Hypothalamus (tissue), 51 donors: ENCODE results near the gene BICC1.

ENCODE experiments used
- DNase-seq, 51 donors: peaks; one replicate each; lab custom pipeline; 2025; lab: John Stamatoyannopoulos, UW

BICC1 gene, protein sequence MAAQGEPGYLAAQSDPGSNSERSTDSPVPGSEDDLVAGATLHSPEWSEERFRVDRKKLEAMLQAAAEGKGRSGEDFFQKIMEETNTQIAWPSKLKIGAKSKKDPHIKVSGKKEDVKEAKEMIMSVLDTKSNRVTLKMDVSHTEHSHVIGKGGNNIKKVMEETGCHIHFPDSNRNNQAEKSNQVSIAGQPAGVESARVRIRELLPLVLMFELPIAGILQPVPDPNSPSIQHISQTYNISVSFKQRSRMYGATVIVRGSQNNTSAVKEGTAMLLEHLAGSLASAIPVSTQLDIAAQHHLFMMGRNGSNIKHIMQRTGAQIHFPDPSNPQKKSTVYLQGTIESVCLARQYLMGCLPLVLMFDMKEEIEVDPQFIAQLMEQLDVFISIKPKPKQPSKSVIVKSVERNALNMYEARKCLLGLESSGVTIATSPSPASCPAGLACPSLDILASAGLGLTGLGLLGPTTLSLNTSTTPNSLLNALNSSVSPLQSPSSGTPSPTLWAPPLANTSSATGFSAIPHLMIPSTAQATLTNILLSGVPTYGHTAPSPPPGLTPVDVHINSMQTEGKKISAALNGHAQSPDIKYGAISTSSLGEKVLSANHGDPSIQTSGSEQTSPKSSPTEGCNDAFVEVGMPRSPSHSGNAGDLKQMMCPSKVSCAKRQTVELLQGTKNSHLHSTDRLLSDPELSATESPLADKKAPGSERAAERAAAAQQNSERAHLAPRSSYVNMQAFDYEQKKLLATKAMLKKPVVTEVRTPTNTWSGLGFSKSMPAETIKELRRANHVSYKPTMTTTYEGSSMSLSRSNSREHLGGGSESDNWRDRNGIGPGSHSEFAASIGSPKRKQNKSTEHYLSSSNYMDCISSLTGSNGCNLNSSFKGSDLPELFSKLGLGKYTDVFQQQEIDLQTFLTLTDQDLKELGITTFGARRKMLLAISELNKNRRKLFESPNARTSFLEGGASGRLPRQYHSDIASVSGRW

DNA sequence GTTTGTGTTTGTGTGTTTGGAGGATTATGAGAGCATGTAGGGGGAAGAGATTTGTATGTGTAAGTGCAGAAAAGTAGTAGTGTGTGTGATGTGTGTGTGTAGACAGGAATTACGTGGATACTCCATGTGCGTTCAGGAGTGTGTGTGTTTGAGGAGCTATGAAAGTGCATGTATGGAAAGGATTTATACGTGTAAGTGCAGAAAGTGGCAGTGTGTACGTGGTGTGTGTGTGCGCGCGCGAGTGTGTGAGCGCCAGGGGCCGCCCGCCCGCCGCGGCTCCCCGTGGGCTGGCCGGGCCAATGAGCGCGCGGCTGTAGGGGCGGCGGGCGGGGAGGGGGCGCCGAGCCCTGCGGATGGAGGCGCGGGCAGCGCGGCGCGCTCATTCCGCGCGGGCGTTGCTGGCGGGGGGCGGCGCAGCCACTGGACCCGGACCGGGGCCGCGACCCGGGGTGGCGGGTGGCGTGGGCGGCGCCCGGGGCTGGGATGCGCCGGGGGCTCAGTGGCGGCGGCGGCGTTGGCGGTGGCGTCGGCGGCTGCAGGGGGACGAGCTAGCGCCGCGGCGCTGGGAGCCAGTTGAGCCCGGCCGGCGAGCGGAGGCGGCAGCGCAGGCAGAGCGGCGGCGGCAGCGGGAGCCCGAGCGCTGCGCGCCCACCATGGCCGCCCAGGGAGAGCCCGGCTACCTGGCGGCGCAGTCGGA, at the start of gene BICC1:
Gene BICC1 (plus strand): TSS at position 382 of the 697 bp plus-strand sequence. CDS start 272 bp downstream, at position 654.
- peak in 30 of 51 donors; percentile 3 to 67 (median 26) for DNase-seq

DNA sequence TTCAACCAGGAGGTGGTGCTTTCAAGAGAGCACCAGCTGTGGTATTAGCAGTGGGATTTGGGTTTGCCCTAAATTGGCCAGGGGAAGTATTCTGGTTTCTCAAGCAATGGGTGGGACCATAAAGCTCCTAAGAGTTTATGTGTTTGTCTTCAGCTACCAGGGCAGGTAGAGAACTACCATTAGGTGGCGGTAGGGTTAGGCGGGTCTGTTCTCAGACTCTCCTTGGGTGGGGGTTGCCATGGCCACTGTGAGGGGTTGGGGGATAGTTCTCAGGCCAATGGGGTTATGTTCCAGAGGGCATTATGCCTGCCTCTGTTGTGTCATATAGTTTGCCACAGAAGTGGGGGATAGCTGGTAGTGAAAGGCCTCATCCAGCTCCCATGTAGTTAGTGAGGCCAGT, 47.7 kb upstream of the BICC1 start:
- DNase-seq, result no peak

DNA sequence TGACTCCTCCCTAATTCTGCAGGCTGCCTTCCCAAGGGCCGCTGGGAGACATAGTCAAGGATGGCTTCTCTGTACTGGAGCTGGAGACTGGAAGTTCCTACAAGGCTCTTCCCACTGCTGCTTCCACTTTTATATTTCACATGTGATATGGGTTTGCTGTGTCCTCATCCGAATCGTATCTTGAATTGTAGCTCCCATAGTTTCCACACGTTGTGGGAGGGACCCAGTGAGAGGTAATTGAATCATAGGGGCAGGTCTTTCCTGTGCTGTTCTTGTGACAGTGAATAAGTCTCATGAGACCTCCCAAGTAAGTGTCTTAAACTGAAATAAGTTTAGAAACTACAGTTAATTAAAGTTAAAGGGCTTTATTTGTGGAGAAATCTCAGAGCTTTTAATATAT, 47.0 kb upstream of the BICC1 start:
- no peak for DNase-seq

DNA sequence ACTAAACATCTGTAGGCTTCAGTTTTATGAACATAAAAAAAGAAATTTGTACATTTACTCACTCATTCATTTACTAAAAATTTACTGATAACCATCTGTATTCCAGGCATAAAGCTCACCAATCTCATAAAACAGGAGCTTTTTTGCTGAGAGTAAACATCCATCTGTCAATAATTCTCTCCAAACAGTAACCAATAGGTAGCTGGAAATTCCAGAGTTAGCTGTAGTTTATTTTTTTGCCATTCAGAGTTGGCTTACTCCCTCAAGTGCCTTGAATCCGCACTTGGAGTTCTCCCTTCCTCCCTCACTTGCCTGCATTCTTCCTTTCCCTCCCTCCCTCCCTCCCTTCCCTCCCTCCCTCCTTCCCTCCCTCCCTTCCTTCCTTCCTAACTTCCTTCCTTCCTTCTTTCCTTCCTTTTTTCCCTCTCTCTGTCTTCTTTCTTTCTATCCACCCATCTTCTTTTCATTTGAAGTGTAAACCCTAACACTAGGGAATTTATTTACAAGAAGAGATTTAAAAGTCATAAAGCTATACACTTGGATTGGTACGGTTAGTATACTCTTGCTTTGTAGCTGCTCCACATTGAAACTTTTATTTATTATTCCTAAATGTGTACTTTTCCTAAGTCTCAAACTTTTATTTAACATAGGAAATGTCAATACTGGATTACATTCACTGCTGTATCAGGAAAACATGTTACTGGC, 44.6 kb upstream of the BICC1 start:
- DNase-seq, result no peak

DNA sequence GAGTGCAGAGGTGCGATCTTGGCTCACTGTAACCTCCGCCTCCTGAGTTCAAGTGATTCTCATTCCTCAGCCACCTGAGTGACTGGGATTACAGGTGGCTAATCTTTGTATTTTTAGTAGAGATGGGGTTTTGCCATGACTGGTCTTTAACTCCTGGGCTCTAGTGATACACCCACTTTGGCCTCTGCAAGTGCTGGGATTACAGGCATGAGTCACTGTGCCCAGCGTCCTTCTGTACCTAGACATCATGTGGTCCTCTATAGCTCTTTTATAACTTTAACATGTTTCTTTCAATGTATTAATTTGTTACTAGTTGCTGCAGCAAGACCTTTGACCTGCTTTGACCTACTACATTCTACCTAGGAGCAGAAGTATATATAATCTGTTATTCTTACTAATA, 38.7 kb upstream of the BICC1 start:
- DNase-seq, result no peak

DNA sequence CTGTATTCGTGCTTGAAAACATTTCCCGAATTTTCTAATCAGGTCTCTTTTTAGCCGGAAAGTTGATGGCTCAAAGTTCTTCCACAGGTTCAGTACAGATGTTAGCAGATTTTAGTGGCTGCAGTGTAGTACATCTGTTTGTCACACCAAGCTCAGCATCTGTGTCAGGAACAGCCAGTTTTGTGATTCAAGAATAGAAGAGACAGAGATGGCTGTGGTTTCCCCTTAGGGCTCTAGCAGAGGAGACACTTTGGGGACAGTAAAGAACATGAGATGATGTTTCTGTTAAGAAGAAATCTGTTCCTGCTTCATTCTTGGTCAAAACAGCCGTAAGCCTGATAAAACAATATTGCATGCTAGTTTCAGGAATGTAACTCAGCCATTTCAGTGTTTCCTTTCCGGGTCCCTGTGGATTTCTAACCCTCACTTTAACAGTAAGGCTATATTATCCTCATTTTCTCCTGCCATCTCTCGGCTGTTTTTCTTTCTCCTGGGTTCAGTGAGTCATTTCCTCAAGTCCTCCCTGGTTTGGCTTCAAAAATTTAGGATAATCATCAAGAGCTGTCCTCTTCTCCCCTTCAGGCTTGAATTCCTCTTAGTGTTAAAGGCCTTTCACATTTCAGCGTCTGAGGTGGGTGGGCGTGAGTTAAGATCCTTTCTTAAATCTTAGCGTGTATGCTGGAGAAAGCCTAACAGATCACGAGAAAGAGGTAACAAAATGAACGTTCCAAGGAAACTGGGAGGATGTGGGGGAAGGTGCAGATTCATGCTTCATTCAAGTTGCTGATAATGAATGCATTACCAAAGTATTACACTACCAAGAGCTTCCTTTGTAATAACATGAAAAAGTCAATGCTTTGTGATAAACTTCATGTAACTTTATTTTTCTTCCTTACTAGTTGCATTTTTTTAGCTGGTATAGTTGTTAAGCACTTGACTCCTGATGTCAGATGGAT, 37.1 kb upstream of the BICC1 start:
- no peak for DNase-seq

DNA sequence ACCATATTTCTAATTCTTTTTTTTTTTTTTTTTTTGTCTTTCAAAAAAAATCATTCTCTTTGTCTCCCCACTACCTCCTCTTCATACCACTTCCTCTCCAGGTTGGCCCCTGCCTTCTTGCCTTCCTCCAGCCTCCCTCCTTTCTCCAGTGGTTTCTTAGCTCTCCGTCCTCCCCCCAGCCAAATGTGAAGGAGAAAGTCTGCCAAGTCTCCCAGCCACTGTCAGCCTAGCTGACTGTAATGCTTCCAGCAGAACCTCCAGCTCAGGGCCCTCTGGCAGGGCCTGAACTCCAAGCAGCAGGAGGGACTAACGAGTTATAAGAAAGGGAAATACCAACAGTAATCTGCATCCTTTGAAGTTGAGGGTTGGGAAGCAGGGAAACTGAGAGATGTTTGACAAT, 35.5 kb upstream of the BICC1 start:
- DNase-seq, result no peak

DNA sequence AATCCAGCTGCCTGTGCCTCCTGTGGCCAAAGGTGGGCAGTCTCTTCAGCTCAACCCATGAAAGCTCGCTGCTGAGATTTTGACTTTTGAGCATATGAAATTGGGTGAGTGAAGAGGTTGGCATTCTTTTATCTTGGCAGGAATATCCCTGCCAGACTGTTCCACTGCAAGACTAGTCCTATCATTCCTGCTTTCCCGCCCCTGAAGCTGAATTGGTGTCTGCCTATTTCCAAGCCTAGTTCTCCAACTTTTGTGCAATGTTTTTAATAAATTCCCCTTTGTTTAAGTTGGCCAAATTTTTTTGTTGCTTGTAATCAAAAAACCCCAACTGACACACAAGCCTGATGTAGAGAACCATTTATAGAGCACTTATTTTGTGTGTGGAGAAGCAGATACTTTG, 34.8 kb upstream of the BICC1 start:
- no peak for DNase-seq

DNA sequence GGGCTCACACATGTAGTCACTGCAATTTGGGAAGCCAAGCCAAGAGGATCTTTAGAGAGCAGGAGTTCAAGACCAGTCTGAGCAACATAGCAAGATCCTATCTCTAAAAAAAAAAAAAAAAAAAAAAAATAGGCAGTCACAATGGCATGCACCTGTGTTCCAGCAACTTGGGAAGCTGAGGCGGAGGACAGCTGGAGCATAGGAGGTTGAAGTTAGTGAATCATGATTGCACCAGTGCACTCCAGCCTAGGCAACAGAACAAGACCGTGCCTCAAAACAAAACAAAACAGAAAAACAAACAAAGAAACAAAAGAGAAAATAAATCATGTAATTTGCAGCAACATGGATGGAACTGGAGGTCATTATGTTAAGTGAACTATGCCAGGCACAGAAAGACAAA, 33.6 kb upstream of the BICC1 start:
- no peak for DNase-seq

DNA sequence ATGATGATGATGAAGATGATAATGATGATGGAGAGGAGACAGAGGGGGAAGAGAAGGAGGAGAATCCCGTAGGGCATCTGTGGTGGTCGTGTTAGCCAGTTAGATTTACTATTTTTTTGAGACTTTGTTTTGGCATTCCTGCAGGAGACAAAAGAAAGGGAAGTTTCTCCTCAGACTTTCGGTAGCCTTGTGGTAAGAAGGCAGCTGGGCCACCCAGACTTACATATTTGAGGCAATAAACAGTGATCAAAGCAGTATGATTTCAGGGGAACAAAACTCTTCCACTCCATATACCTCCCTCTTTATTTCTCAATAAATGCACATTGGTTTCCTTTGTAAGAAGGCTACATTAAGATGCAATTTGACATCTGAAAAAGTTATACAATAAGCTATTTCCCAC, 32.4 kb upstream of the BICC1 start:
- no peak for DNase-seq

DNA sequence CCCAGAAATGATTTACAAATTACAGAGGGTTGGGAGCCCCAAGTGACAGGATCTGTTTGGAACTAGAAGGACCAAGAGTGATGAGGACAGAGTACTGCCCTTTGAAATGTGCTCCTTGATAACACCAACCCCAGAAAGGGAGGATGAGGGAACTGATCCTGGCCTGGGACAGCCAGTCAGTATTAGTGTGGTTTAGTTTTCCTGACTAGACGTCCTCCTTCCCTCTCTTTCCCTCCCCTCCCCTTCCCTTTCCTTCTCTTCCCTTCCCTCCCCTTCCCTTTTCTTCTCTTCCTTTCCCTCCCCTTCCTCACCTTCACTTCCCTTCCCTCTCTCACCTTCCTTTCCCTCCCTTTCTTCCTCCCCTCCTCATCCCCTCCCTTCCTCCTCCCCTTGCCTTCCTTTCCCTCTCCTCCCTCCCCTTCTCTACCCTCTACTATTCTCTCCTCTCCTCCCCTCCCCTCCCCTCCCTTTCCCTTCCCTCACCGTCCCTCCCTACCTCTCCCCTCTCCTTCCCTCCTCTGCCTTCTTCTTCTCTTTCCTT, 31.0 kb upstream of the BICC1 start:
- DNase-seq, result no peak

DNA sequence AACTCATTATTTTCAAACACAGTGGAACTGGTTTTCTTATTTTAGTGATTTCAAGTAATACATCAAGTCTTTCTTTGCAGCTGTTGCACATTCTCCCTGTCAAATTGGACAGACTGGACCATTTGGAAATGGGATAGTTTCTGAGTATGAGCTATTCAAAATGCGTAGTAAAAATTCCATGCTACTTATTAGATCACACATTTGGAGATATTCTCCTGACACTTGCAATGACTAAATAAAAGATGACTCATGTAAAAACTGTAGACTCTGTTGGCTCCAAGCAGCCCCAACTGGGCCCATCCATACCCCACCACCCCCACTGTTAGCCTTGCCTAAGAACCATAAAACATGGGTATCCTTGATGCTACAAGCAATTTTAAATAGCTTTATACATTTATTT, 25.9 kb upstream of the BICC1 start:
- DNase-seq, result no peak

DNA sequence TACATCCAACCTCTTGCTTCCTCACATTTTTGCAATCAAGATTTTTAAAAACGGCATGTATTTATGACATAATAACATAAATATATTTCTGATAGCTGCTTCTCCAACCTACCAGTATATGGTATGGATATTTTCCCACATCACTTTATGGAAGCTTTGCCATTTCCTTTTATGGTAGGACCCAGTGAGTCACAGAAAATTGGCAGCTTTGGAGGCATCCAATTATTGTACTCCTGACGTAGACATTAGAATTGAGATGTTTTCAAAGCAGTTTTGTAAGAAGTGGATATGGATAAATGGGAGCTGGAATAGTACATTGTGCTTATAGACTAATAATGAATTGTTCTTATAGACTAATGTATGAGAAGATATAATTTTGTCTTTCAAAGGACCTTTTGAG, 23.8 kb upstream of the BICC1 start:
- no peak for DNase-seq

DNA sequence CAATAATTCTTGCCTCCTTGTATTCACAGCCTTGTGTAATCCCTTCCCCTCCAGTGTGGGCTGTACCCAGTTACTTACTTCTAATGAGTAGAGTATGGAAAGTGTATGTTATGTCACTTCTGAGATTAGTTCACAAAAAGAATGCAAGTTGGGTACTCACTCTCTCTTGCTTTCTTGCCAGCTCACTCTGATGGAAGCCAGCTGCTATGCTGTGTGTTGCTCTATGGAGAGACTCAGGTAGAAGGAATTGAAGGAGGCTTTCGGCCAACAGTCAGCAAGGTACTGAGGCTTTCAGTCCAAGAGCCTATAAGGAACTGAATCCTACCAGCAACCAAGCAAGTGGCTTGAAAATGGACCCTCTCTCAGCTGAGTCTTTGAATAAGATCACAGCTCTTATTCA, 9.7 kb upstream of the BICC1 start:
- DNase-seq, result no peak

DNA sequence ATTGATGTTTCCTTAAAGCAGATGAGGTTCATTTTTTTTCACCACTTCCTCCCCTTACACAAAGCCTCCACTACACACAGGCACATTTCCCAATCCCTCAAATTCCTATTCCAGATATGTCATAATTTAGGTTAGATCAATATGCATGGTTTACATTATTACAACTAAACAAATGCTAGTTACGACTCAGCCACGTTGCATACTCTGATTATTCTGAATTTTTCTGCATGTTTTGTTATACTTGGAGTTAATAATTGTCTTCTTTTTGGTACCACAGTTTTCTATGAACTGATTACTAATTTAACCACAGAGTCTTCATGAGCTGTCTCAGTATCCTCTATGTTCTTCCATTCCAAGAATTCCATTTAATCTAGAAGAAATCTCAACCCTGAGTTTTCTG, 4.4 kb upstream of the BICC1 start:
- DNase-seq, result no peak

DNA sequence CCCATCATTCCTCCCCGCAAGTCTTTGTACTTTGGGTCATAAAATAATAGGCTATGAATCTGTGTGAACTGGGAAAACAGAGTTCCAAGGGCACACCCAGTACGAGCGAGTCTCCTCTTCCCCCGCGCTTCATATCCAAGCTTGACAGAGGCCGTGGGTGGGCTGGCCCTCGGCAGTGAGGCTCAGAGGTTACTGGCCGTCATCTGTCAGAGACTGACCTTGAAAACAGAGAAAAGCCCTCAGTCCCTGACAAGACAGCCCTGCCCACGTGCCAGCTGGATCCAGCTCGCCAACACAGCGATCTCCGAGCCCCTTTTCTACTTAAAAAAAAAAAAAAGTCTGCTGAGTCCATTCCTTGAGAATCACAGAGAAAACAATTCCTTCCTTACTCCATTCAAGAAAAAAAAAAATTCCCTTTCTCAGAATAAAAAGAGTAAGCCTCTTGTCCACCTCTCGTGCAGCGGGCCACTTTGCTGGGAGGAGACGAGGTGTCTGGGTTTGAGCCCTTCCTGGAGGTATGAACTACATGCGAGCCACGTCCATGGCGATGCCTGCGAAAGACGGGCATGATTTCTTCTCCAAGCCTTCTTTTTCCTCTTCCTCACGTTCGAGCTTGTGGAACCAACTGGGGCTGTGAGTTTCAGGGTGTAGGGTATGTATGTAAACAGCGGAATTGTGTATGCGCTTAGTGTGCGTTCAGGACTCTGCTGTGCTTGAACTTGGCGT, 744 bp upstream of the BICC1 start:
- peak in 8 of 51 donors; percentile 0 to 12 (median 1) for DNase-seq

DNA sequence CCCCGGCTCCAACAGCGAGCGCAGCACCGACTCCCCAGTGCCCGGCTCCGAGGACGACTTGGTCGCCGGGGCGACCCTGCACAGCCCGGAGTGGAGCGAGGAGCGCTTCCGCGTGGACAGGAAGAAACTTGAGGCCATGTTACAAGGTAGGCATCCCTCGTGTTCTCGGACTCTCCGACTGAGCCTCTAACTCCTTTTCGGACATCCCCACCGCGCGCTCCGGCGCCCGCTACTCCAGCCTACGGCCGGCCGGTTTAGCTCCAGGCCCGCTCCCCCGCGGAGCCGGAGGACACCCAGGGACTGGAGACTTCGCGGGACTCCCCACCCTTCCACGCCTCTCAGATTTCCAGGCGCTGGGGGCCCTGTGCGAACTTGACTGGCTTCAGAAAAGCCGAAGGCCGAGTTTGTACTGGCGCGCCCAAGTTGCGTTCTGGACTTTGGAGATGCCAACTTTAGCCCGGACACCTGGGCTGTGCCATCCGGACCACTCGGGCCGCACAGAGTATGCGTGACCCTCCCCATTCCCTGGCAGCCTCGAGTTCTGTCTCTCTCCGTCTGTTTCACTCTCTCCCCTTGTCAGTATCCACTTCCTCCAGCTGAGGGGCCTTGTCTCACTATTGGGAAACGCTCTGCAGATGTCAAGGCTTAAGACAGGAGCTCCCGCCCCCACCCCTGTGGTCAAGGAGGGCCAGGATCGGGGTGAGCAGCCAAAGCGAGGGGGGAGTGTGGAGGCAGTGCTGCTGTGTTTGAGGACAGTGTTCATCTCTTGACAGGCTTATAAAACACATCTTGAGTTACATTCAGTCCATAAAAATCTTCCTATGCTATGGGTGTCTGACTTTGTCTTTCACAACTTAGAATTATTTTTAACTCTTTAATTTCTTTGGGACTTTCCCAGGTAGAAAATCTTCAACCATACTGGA, 777 bp downstream of the BICC1 start:
- DNase-seq, result peak in 23 of 51 donors; percentile 1 to 46 (median 17)
